ENCODE measurements around the gene PDLIM7. TPM values are rescaled to one million over a fixed set of nuclear protein-coding genes. Genes with fewer than 3 reads are reported as not detected.
A peak's percentile ranks its signal among the peaks of the same experiment; 100 is the strongest.

Gene PDLIM7
- total and polyA plus RNA-seq, 2 of the 8 experiments (the other 6 are each of a cell fraction or from before 2014, with no cell fraction given): 67.3 to 94.2 TPM

DNA sequence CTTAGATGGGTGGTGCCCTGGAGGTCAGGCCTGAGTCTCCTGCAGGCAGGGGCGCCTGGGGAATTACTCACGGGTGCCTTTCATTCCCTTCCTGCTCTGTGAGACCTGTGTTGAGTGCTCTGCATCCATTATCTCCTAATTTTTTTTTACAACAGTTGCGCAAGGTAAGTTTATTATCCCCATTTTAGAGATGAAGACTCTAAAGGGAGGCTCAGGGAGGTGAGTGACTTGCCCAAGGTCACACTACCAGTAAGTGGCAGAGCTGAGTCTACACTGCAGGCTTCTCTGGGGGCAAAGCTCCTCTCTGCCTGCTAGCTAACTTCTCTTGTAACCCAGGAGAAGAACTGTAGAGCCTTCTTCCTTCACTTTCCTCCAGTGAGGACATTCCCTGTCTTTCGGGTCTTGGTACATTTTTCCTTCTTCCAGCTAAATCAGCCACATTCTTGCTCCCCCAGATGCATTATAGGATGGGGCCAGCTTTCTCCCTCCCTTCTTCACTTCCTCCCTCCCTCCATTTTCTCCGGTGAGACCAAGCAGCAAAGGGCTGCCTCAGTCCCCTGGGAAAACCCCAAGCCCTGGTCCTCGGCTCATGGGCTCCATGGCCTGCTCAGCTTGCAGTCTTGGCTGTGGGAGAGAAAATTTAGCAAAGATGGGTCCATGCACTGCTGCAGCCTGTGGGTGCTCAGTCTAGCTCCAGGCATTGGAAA lies 49.0 kb downstream of the PDLIM7 start:
- H3K4me2 ChIP-seq (ENCODE audit: insufficient read depth in 1 of 2, low read depth in 2 of 2, low read length in 2 of 2): peak overlapping the region; percentile 89 to 93
- peaks cover 9% of the 10 kb centered on the region for H3K23me2 ChIP-seq (ENCODE audit: low read depth, low read length)
- peak overlapping the region; percentile 20; the same call in 1 of the 2 replicates for H2BK5ac ChIP-seq (ENCODE audit: low read depth, low read length)
- WGBS, 2 experiments (ENCODE audit: extremely low coverage in 1 of 2, insufficient coverage in 1 of 2, insufficient read length in 1 of 2, insufficient replicate concordance in 2 of 2, low coverage in 1 of 2, low lambda C conversion rate in 2 of 2, missing lambda C conversion rate in 1 of 2): 78% methylated on average over 6 of the region's 6 CpGs; no CpG with 5 or more reads in 1 of the 2 experiments
- H3K36me3 ChIP-seq (ENCODE audit: control insufficient read depth in 2 of 4, insufficient read depth in 4 of 4, low read length in 3 of 4): no peaks in the 10 kb centered on the region
- peak overlapping the region; percentile 66 for H3K4ac ChIP-seq (replicated peaks; ENCODE audit: insufficient read length, low read depth, low read length)
- no peak overlapping the region for H2AFZ ChIP-seq (ENCODE audit: low read length)
- H2BK15ac ChIP-seq (ENCODE audit: low read length): no peak overlapping the region
- no peak overlapping the region for H3K23ac ChIP-seq (ENCODE audit: insufficient read length)
- peak overlapping the region; percentile 59; the same call in 1 of the 2 replicates for H3K27ac ChIP-seq (ENCODE audit: low read depth, low read length)
- peak overlapping the region; percentile 87 for H4K8ac ChIP-seq (ENCODE audit: extremely low read depth, insufficient read depth, low read length)
- H4K5ac ChIP-seq (ENCODE audit: insufficient read length, low read depth, low read length): peak overlapping the region; percentile 22
- H3K9ac ChIP-seq (replicated peaks in 1 of 4; ENCODE audit: extremely low read depth in 1 of 4, low read depth in 3 of 4, low read length in 3 of 4): no peak overlapping the region
- H4K91ac ChIP-seq (replicated peaks; ENCODE audit: insufficient read length, low read length): no peak overlapping the region
- H2BK12ac ChIP-seq (ENCODE audit: low read depth, low read length): peak overlapping the region; percentile 80; the same call in 1 of the 2 replicates
- no peak for FAIRE-seq
- peak overlapping the region in 3 of 4 experiments; percentile 33 to 74 (median 46); a peak in 4 of 8 replicates for H3K4me3 ChIP-seq (ENCODE audit: extremely low read depth in 1 of 4, insufficient read depth in 2 of 4, low read depth in 3 of 4, low read length in 4 of 4)
- no peaks in the 10 kb centered on the region for H3K9me3 ChIP-seq (ENCODE audit: insufficient read depth in 2 of 2, low read depth in 1 of 2, low read length in 1 of 2)
- TF ChIP-seq SP4 (IDR thresholded peaks at IDR 0.05; ENCODE audit: low read length): 0 out of 2 replicates have a peak, but pooled peaks have one; percentile 30
- no peak for TF ChIP-seq SIX5 (IDR thresholded peaks at IDR 0.05; ENCODE audit: low read depth, low read length)
- TF ChIP-seq CEBPB (IDR thresholded peaks at IDR 0.05; ENCODE audit: low read depth, low read length): peak; percentile 50; the same call in 1 of the 2 replicates
- H2BK120ac ChIP-seq (replicated peaks; ENCODE audit: low read depth, low read length): peak overlapping the region; percentile 63
- H2AK5ac ChIP-seq (ENCODE audit: low read depth, low read length): peak overlapping the region; percentile 40; the same call in 1 of the 2 replicates
- no peak overlapping the region for H3K14ac ChIP-seq (ENCODE audit: insufficient read length)
- peaks cover 0 to 19% (median 10%) of the 10 kb centered on the region in 4 experiments; a peak in 5 of 7 replicates for H3K27me3 ChIP-seq (replicated peaks in 1 of 4; ENCODE audit: control insufficient read depth in 3 of 4, extremely low read depth in 1 of 4, insufficient read depth in 3 of 4, low read length in 3 of 4)
- ChIA-PET CTCF (ENCODE audit: partially characterized antibody) (interaction anchor here (0.8 to 23.6 kb wide), 16 partner anchors 8 to 140 kb away, joined by 3 to 430 read pairs (median 5); partner anchors contain the start of genes F12, GRK6, PFN3 and SLC34A1), POLR2A (ENCODE audit: partially characterized antibody) (interaction anchor here (0.7 to 67.5 kb wide), 18 partner anchors 21 to 143 kb away, joined by 3 to 3349 read pairs (median 4); partner anchors contain the start of genes DBN1, DOK3, GRK6 and PDLIM7)
- DNase-seq (ENCODE audit: low read depth in 1 of 2, low spot score in 2 of 2): no peak
- H3K18ac ChIP-seq (ENCODE audit: extremely low read depth, low read length): no peak overlapping the region; the same call in 1 of the 2 replicates
- H2BK20ac ChIP-seq (ENCODE audit: low read length): 0 out of 2 replicates have a peak overlapping the region, but pooled peaks have one; percentile 77
- no peaks in the 10 kb centered on the region for H3K79me2 ChIP-seq (ENCODE audit: control insufficient read depth in 1 of 2, insufficient read depth in 2 of 2, low read length in 2 of 2)
- no peak overlapping the region for H3K56ac ChIP-seq (replicated peaks; ENCODE audit: insufficient read length, low read depth, low read length)
- H3K79me1 ChIP-seq (ENCODE audit: low read depth, low read length): no peaks in the 10 kb centered on the region; the same call in none of the 2 replicates
- peaks cover 3 to 7% of the 10 kb centered on the region in 2 experiments for H4K20me1 ChIP-seq (replicated peaks in 1 of 2; ENCODE audit: control insufficient read depth in 1 of 2, insufficient read depth in 2 of 2, low read length in 2 of 2)
- H3K4me1 ChIP-seq (replicated peaks in 1 of 4; ENCODE audit: control insufficient read depth in 3 of 4, insufficient read depth in 4 of 4, low read length in 3 of 4): peaks cover 0 to 32% (median 17%) of the 10 kb centered on the region in 4 experiments; a peak in 6 of 7 replicates

Data from H1 (cell line).